ENCODE measurements around the gene HMGB3.

DNA sequence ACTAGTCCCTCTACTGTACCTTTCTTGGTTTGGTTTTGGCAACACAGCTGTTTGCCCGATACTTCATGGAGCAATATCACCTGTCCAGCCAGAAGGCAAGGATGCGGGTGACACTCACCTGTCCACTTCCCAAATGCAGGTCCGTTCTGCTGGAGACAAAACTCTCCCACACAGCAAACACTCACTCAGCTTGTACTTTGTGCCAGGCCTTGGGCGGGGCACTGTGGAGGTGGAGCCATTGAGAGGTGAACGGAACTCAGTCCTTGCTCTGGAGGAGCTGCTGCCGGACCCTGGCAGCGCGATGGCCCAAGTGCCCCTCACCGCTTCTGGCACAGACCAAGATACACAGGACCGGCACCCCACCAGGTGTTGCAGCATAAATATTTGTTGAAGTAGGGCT is 15.3 kb upstream of the HMGB3 start:
- TF ChIP-seq, protein P1, sequence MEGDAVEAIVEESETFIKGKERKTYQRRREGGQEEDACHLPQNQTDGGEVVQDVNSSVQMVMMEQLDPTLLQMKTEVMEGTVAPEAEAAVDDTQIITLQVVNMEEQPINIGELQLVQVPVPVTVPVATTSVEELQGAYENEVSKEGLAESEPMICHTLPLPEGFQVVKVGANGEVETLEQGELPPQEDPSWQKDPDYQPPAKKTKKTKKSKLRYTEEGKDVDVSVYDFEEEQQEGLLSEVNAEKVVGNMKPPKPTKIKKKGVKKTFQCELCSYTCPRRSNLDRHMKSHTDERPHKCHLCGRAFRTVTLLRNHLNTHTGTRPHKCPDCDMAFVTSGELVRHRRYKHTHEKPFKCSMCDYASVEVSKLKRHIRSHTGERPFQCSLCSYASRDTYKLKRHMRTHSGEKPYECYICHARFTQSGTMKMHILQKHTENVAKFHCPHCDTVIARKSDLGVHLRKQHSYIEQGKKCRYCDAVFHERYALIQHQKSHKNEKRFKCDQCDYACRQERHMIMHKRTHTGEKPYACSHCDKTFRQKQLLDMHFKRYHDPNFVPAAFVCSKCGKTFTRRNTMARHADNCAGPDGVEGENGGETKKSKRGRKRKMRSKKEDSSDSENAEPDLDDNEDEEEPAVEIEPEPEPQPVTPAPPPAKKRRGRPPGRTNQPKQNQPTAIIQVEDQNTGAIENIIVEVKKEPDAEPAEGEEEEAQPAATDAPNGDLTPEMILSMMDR (IDR thresholded peaks at IDR 0.05; ENCODE audit: insufficient read depth, low read length, poor library complexity, severe bottlenecking) = no peak
- no peak for TF ChIP-seq EZH2phosphoT487 (conservative IDR thresholded peaks at IDR 0.05; ENCODE audit: low read length)
